GM21526 (cell line): ENCODE data around the gene ANKRD53.

Experiments
- ATAC-seq: cut with Tn5 transposase; IDR thresholded peaks from one replicate; pipeline ENCODE4 v1.9.1; 2021; ENCODE audit warnings: moderate library complexity; ENCODE audit not compliant: unreplicated experiment, low FRiP score

The ANKRD53 gene

DNA sequence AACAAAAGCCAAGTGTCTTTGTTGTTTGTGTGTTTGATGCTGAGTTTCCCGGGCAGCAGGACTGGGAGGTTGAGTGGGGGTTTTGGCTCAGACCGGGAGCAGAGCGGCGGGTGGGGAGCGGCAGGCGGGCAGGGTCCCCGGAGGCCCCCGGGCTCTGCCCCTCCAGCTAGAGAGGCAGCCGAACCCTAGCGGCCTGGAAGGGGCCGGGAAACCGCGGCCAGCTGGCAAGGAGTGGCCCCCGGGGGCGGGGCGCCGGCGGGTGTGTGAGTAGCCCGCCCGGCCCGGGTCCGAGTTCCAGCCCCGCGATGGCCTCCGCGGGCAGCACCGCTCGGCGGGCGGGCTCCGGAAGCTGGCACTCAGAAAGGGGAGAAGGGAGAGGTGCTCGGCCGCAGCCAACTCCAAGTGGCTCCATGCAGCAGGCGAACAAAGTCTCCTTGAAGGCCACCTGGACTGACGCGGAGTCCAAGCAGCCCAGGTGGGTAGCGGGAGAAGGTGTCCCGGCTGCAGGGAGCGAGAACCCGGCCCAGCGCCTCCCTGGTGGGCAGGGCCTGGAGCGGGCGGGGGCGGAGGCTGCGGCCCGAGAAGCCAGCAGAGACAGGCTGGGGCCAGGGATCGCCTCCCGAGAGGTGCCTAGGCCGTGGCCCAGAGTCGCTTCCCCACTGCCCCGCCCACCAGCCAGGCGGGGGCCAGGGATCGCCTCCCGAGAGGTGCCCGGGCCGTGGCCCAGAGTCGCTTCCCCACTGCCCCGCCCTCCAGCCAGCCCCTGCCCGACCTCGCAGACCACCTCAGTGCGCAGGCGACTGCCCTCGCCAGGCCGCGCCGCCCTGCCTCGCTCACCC lies at the start of gene ANKRD53:
ANKRD53 (plus strand) TSS at position 290 of the 839 bp plus-strand sequence; CDS start at position 306, 16 bp downstream.
- ATAC-seq = no peak

DNA sequence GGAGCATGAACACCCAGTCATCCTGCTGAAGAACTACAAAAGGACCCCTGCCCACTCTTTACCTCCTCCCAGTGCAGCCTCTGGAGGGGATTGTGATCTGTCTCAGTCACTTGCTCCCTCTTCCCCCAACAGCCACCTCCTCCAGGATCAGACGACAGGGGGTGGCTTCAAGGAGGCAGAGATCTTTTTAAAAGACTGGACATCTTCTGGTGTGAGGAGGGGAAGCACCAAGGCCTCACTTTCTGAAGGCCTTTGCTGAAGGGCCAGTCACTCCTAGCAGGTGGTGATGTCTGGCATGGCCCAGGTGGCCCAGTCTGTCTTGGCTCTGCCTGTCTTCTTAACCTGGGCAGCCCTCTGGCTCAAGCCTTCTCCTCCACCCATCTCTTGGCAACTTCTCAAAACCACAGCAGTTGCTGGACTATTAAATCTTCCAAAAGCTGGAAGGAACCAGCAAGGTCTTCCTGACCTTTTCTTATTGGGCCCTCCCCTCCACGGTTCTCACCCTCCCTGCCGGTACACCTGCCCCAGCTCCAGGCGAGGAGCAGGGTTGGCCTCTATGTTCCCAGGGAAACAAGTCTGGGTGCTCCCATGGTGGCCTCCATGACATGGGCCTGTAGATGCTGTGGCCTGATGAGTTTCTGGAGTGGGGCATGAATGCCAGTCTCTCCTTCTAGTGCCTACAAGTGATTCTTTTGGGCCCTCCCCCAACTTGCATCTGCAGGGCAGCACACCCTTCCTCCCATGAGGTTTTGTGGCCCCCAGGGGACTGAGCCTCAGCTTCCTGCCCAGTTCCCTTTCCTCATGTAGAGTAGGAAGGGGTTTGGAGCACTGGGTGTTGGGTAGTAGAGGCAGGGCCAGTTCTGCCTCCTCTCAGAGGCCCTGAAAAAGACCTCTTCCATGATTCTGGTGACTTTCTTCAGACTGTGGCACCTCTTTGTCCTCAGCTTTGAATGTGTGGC lies 47.8 kb upstream of the ANKRD53 start:
- ATAC-seq = no peak

DNA sequence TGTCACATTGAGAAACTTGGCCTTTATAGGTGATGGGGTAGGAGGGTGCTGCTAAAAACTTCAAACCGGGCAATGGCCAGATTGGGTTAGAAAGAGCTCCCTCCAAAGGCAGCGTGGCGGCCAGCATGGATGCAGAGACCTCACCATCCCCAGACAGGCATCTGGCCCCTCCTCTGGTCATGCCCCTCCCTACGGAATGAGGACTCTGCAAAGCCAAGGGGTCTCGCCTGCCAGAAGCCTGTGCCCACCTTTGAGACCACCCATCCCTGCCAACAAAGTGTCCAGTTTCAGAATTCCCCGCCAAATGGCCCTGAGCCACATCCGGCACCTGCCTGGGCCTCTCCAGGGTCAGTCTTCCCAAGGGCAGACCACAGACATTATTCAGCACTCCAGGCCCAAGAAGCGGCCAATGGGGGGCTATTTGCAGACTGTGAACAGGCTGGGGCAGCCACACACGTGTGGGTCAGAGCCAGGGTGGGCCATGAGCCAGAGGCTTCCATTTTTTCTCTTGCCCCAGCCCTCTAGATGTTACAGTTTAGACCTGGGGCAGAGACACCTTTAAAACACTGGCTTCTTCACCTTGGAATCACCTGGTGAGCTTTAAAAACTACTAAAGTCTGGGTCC lies 46.9 kb upstream of the ANKRD53 start:
- ATAC-seq = no peak

GRCh38 chr2:70932631-70933230 lies 45.7 kb upstream of the ANKRD53 start:
- no peak for ATAC-seq

- no peak for ATAC-seq
Observed at GRCh38 chr2:70934981-70935380, 43.4 kb upstream of the ANKRD53 start.

DNA sequence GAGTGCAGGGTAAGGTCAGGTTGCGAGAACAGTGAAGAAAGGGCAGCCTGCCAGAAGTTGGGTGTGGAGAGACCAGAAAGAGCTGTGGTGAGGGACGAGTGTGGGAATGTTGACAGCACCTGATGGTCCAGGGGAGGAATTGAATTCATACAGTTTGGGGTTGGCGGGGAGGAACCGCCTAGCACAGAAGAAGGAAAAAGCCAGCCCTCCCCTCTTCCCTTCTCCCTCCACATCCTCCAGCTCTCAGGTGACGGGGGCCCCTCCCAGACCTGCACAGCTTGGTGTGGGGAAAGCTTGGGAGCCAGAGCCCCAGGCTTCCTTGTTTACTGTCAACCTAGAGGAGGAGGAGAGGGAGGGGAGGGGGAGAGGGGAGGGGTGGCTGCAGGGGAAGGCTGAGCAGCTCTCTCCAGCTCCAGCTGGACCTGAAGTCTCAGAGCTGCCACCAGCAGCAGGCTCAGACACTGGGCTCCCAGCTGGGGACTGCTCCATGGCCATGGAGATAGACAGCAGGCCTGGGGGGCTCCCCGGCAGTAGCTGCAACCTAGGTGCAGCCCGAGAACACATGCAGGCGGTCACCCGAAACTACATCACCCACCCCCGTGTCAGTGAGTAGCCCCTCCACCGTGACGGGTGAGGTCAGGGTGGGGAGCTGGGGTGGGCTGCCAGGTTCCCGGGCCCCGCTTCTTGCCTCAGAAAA lies 42.8 kb upstream of the ANKRD53 start, which contains the start of gene ATP6V1B1:
ATP6V1B1 (plus strand) TSS at position 433 of the 697 bp plus-strand sequence; CDS start at position 488, 55 bp downstream.
- no peak for ATAC-seq

GRCh38 chr2:70936165-70936978 lies 42.1 kb upstream of the ANKRD53 start:
- ATAC-seq = no peak

GRCh38 chr2:70936979-70937811 lies 41.2 kb upstream of the ANKRD53 start:
- ATAC-seq = no peak

- no peak for ATAC-seq
Observed at GRCh38 chr2:70937866-70938585, 40.4 kb upstream of the ANKRD53 start.

DNA sequence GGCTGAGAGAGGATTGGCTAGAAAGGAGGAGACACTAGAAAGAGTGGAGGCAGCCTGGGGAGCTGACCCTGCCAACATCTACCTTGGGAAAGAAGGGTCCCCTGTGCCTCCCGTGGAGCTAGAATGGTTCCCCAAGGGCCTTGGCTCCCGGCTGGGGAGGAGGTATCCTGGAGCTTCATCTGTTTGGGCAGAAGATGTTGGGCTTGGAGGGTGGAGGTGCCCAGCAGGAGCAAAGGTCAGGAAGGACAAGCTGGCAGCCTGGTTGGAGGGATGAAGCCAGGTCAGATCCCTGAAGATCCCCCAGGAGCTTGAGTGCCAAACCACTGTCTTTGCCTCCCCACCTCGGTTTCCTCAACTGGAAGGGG lies 39.9 kb upstream of the ANKRD53 start:
- no peak for ATAC-seq

- no peak for ATAC-seq
Observed at GRCh38 chr2:70939001-70939838, 39.2 kb upstream of the ANKRD53 start.

DNA sequence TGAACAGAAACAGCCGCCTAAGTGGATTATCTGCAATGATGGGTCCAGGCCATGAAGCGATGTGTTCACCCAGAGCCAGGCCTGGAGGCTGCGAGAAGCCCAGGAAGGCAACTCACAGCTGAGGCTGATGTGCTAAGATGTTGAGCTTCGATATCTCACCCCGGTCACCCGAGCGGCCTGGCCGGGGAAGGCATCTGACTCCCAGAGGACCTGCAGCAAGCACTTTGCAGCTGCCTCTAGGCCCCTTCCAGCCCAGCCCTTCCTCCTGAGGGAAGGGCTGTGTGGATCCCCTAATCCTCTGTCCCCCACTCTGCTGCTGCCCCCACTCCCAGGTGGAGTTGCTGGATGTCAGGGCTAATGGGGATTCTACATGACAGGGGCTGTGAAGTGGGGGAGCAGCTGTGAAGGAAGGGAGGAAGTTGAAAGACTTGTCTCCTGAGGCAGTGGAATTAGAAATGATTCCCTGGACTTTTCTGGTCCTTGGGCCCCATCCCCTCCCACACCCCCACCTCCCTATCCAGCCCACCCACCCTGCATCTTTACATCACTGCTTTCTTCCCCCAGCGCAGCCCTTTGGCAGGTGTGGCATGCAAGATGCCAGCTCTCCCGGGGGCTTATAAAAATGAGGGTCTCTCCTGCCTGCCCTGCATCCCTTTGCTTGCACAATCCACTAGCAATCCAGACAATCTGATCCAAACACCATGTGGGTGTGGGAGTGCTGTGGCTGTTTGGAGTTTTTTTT lies 38.4 kb upstream of the ANKRD53 start:
- ATAC-seq = no peak

DNA sequence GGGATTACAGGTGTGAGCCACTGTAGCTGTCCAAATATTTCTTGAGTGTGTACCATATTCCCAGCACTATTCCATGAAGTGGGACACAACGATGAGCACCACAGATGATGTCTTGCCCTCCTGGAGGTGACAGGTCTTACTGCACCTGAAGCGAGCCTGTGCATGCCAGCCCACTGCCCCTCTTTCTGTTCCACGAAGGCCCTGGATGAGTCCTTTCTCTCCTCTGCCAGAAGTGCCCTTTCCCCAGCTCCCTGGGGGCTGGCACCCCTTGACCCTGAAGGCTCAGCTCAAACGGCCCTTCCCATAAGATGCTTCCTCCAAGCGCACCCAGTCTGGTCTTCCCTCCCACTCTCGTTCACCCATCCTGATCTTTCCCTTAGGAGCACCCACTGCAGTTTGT lies 37.2 kb upstream of the ANKRD53 start:
- ATAC-seq = no peak

GRCh38 chr2:70941701-70942100 lies 36.7 kb upstream of the ANKRD53 start:
- ATAC-seq = no peak

GRCh38 chr2:70942396-70943204 lies 35.8 kb upstream of the ANKRD53 start:
- no peak for ATAC-seq
